Measurements from ENCODE around the gene RAPGEF4.

The RAPGEF4 gene

DNA sequence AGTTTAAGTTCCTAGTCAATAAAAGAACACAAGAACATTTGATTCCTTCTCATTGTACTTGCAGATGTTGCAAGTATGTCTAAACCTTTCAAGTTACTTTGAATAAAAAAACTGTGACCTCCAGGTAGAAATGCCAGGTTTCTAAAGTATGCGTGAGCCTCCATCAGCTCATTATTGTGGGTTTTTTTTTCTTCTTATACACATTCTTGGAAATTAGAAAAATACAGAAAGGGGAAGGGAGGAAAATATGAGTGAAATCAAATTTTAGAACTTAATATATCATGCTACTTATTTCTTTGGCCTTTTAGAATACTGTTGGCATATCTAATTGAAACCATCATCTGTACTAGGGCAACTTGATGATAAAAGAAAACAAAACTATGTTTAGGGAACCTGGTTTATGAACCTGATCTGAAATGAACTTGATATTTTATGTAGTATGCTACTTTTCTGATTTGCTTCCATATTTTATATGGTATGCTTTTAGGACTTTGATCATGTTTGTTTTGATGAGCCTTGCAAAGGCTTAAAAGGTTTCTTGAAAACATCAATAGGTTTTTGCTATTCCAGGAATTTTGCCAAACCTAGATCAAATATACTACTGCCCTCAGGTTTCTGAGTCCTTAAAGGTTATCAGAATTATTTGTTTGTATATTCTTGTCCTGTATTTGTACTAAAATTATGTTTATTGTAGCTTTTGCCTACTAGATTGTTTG is 209.3 kb downstream of the RAPGEF4 start:
- FAIRE-seq, result no peak

DNA sequence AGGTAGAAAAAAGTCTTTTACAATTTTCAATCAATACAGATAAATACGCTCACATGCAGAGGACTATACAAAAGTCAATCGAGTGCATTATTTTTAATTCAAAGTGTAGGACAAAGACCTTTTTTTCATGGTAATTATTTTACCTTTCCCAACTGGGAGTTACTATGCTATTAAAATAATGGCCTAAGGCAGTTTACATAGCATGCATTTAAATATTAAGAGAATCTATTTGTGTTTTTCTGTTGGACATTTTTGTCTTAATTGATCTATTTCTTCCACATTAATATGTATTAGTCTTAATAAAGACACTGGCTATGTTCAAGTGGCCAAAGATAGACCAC is 209.8 kb downstream of the RAPGEF4 start:
- FAIRE-seq, result no peak

DNA sequence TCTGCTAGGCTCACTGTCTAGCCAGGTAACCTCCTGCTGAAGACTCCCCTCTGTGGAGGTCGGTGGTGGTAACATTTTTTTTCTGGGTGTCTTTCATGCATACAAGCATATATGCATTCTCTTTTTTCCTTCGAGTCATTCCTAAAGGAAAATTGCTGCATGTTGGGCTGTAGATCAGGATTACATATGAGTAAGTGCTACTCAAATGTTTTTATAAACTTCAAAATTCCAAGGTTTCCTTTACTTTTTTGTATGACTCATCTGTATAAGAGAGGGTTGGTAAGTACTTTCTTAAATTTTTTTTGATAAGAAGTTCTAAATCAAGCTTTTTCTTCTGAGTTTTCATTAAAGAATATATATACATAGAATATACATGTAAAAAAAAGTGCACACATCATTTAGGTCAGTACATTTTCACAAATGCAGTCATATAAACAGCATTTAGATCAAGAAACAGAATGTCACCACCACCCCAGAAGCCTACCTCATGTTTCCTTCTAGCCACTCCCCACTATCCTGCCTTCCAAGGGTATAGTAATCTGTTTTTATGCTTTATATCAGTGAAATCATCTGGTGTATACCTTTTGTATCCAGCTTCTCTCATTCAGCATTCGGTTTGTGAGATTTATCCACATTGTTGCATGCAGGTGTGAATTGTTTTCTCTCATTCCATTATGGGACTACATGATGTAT is 212.0 kb downstream of the RAPGEF4 start:
- no peak for FAIRE-seq

DNA sequence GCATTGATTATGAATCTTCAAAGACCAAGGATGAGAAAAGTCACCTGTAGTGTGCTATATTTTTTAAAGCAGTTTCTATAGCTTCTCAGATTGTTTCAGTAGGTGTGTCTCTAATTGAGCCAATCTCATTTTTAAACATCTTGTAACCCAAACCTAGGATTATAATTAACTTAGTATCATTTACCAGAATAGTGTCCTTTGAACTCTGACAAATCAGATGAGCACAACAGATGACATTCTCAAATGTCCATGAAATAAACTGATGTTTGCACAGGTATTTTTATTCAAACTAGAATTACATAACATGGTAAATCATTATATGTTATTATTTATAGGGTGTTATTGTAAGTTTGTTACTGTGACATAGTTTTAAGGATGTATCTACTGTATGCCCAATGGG is 213.9 kb downstream of the RAPGEF4 start:
- FAIRE-seq, result no peak

DNA sequence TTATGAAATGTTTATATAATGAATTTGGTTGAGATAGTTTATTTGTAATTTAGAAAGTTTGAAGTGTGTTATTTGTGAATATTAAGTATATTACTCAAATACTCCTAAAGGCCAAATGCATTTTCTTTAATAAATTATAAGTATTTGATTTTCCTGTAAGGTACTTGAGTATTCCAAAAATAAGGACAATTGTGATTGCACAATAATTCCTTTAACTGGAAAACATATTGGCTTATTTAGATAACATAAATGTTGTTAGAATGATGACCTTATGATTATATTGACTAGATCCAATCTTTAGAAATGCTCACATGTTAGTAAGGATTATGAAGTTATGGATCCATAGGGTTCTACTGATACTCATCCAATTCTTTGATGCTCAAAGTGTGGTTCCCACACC is 214.9 kb downstream of the RAPGEF4 start:
- FAIRE-seq, result no peak

DNA sequence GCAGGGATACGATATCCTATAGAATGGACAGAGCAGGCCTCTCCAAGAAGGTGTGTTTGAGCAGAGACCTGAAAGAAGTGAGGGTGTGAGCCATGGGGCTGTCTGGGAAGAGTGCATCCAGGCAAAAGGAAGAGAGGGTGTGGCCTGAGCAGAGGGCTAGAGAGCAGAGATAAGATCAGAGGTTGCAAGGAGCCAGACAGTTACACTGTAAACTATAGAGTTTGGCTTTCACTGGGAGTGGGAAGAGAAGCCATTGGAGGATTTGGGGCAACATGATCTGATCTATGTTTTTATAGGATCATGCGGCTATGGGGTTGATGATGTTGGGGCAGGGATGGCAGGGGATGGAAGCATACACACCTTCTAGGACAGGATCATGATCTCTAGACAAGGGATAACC is 215.9 kb downstream of the RAPGEF4 start:
- no peak for FAIRE-seq

DNA sequence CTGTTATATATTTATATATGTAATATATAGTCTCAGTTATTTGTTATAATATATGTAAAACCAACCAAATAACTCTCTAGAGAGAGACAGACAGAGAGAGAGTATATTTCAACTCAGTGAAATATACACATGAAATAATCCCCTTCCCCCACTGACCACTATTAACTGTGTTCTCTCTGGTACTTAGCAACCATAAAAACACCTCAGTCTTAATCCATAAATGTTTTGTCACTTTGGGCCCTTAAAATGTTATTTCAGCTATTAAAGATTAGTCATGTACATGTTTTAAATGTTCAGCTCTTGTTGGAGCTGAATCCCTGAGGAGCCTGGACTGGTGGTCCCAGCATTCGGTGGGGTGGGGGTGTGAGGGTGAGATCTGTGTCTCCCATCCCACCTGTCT is 217.8 kb downstream of the RAPGEF4 start:
- FAIRE-seq, result no peak

DNA sequence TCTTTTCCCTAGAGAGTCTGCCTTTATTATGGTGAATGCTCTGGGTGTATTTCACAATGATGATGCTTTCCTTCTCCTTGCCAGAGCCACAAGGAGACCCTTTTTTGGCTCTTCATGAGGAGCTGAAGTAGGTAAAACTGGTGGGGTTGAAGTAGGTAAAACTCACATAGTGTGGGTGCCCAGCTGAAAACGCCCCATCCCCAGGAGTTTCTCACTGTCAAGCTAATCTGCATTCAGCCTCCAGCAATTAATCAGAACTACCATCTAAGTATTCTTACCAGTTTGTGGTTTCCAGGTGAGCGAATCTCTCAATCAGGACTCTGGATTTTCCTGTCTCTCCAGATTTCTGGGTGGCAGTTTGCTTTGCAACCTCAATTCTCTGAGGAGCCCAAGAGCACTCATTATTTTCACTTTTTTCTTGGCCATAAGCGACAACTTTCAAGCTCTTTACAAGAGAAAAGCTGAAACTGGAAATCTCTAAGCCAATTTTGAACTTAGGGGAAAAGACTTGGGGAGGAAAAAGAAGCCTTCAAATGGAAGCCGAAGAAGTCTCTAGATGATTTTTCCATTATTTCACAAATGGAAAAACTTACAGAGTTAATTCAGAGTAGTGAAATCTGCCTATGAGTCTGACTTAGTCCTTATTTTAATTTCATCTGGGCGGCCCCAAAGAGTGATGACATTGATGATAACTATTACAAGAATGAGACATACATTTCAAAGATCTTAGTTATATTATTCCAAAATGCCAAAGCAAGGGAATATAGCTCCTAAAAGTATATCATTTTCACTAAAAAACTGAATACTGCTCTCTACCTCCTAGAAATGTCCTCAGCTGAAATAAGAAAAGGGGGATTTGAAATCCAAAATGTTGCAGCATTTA is 218.6 kb downstream of the RAPGEF4 start:
- no peak for FAIRE-seq

DNA sequence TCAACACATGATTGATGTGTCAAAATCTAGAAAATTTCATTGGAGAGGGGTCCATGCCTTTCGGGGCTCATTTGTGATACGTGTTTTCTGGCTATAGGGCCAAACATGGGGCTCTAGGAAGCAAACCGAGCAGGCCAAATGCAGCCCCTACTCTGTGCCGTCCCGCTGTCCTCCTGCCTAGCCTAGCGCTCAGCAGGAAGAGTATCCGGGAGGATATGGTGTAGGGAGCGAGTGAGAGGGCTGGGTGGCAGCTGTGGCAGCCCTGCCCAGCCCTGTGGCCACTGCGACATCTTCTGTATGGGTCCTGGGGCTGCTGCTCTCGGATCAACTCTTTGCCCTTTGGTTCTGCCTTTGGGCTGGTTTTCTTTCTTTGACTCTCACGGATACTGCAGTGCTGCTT is 219.9 kb downstream of the RAPGEF4 start:
- no peak for FAIRE-seq

DNA sequence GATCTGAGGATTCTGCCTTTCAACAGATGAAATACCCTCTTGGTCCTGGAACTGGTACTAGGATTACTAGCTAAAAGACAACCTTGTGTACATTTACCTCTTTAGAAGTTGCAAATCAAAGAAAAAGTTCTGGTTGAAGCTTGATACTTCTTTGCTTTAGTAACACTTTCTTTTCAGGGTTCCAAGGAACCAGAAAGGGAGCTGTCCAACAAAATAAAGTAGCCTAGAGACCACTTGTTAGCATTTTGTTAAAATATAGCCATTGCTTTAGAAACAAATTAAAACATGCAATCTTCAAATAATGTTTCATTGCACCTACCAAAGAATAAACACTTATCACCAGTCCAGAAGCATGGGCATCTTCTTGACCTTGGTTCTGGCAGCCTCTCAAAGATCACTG is 222.1 kb downstream of the RAPGEF4 start:
- FAIRE-seq, result no peak

DNA sequence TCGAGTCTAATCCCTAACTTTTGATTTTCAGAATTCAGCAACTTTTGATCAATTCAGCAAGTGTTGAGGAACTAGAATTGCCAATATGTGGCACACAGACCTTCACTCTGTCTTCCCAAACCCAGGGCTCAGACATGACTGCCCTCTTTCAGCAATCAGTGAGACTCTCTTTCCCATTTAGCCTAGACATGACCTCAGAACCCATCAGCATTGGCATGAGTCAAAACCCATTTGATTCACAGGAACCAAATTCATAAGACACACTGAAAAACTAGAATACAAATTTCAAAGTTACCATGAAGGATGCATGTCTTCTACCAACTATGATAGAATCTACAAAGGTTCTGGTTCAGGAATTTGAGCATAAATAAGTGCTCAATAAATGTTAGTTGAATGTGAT is 226.4 kb downstream of the RAPGEF4 start:
- FAIRE-seq, result no peak

DNA sequence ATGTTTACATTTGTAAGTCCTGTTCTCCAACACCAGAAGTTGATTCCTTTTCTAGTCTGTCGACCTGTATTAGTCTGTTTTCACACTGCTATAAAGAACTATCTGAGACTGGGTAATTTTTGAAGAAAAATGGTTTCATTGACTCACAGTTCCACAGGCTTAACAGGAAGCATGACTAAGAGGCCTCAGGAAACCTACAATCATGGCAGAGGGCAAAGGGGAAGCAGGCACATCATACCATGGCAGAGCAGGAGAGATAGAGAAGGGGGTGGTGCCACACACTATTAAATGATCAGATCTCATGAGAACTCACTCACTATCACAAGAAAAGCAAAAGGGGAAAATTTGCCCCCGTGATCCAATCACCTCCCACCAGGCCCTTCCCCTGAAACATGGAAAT is 227.2 kb downstream of the RAPGEF4 start:
- no peak for FAIRE-seq

DNA sequence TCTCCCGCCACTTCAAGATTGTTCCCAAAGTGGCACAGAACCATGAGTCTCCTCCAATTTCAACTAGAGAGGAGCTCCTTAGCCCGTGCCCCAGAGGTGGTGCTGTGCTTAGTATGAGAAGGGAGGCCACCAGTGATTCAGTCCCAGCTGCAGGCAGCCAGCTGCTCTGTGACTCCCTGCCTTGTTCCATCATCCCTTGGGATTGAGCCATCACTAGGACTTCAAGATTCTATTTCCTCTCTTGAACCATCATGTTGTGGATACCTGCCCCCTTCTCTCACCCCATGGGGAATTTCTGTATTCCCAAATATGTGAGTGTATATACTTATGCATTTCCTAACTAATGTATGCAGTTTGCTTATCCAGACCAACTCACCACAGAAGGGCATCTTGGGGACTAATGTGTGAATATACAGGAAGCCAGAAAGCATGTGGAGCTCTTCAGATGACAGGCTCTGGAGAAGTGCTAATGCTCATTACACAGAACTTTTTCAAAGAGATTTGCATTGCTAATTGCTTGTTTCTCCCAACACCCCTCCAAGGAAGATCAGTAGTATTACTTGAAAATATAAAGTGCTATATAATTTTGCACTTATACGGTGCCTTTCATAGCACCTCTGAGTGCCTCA is 229.0 kb downstream of the RAPGEF4 start:
- no peak for FAIRE-seq

DNA sequence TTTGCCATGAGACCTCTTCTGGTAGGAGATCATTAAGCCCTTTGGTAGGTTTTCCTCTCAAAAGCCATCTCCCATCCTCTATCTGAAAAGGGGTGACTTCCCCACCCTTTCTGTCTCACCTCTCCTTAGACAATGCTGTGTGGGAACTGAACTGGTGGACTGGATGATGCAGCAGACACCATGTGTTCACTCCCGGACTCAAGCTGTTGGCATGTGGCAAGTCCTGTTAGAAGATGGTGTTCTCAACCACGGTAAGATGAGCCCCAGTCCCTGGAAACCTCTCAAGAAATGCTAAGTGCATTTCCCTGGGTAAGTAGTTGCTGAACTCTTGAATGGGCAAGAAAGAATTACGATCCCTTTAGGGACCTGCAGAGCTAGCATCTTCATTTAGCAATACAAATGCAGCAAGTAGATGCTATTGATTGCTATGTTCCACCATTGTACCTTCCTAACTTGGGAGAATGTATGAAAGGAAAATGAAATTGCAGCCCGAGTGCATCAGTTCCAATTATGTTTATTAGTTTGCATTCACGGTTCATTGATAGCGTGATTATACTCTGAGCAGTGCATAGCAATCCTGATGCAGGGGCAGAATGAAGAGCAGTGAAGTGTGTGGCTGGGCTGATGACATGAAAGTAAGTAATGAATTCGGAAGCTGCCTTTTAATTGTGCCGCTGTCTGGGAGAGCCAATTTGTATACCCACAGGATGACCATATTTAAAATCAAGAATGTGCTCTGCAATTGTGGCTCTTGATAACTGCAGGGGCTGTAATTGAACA is 230.0 kb downstream of the RAPGEF4 start:
- no peak for FAIRE-seq

DNA sequence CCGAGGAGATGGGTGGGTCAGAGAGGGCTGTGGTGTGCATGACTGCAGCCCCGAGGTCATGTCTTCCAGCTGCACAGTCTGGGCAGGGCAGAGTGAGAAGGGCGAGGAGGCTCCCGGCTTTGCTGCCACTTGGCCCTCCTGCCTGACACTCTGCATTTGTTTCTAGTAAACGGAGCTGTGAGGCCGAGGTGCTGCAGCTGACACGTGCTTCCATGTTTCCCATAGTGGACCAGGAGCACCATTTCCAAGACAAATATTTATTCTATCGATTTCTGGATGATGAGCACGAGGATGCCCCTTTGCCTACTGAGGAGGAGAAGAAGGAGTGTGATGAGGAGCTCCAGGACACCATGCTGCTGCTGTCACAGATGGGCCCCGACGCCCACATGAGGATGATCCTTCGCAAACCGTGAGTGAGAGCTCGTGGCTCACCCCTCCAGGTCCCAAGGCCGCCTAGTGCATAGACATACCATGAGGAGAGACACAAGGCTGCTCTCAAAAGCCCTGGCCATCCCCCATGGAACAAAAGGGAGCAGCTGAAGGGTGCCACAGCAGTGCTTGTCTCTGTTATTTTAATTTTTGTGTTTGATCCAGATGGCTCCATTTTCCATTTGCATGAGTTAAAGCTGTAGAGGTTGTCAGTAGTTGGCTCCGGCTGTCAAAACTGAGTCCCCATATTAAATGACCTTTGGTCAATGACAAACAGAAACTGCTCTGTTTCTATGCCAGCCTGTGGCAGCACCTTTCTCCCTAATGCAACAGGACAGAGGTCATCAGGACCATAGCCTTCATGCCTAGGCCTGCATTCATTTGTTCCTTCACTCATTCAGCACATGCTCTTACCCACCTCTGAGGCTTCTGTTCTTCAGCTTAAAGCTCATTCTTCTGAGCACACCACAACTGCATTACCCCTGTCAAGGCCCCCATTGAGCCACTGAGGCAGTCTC is 231.7 kb downstream of the RAPGEF4 start:
- FAIRE-seq, result no peak

DNA sequence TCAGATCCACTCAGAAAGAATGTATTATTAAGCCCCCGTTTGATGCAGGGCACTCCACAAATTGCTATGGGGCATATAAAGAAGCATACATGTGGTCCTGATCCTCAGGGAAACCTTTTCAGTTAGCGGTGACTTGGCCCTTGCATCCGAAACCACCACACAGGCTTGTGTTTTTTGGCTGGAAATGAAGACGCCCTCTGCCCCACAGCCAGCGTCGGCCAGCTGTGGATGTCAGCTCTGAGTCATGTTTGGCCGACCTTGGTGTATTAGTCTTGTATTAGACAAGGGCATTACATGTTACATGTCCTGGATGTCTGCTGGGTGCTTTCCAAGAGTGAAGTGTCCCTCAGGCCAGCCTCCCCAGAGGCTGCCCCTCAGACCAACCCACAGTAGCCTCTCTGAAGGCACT is 232.4 kb downstream of the RAPGEF4 start:
- FAIRE-seq, result no peak

DNA sequence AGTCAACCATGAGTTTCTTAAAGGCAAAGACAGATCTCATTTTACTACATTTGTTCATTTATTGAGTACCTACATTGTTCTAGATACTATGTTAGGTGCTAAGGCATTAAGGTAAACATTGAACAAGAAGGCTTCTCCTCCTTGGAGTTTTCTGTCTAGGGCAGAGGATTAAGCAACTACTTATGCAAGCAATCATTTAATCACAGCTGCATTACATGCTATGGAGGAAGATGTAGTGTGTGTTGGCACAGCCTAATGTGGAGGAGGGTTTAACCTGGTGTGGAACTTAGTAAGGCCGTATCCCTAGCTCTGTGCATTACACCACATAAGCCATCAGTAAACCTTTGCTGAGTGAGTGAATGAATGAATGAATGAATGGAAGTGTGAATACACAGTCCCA is 233.5 kb downstream of the RAPGEF4 start:
- FAIRE-seq, result no peak

DNA sequence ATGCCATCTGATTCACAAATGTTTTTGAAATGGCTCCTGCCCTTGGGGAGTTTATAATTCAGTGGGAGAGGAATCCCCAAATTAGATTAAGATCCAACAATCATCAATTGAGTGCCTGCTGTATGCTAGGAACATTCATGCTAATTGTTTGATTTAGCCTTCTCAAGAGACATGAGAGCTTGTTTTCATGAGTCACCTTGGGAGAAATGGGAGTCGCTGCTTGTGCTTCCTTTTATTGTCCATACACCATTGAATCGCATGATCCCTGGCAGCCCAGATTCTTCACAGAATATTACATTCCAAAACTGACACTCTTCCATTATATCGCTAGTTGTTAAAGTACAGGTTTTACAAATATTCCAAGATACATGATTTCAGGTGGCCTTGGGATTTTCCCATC is 234.0 kb downstream of the RAPGEF4 start:
- FAIRE-seq, result no peak

DNA sequence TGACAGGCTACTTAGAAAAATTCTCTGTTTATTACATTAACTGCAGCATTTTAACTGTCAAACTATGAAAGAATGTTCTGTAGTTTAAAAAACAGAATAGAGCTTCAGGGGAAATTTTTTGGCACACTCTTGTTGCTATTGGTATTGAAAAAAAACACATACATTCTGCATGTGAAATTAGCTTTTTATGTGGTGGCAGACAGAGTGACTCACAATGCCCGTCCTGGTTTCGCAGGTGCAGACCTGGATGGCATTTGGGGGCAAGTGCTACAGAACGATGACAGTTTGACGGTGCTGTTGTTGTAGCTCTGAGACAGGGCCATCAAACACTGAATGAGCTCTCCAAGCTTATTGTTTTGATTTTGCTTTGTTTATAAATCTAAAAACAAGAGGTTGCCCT is 235.0 kb downstream of the RAPGEF4 start:
- FAIRE-seq, result no peak

DNA sequence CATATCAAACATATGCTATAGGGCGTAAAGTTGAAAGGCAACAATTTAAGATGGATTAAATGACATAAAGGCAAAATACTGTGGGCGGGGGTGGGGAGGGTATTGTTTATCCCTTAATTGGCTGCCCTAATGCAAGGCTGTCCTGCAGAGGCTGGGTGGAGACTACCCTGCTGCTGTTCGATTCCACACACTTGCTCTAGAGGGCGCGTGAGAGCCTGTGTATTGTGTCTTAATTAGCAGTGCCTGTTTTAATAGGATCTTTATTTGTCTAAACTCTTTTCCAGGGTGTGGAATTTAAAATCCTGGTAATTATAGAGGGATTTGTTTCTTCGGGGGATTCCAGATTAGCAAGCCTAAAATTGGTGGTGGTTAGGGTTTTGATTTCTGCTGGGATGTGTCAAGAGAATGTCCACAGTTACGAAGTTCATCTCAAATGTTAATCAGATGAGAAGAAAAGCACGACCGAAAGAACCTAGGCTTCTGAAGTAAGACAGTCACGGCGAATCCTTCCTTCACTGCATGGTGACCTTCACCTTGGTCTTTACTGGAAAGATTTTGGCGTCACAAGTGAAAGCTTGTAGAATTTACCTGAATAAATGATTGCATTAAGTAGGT is 236.5 kb downstream of the RAPGEF4 start:
- FAIRE-seq, result no peak

DNA sequence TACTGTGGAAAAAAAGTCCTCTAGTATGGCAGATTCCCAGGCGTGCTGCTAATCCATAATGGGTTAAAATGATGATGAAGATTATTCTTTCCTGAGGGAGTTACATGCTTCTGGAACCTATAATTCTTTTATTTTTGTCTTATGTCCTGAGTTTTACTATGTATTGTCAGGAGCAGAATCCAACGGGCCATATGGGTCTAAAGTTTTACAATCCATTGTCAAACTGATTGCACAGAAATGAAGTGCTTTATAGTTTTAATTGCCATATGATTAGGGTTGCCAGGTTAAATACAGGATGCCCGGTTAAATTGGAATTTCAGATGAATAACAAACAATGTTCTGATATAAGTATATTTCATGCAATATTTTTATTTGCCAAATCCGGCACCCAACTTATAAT is 239.1 kb downstream of the RAPGEF4 start:
- no peak for FAIRE-seq
